Common myeloid progenitor, CD34-positive (primary cell): ENCODE measurements around the gene STAT2.

ENCODE experiments used
- CTCF ChIA-PET: fragments of 350-600 bp; sonication (Branson Sonifier 250); formaldehyde crosslinking; loops from one replicate; lab custom pipeline; 2021; ENCODE audit warnings: antibody characterized with exemption; lab: Charles Lee
- POLR2A ChIA-PET: fragments of 350-600 bp; sonication (Branson Sonifier 250); formaldehyde crosslinking; loops from one replicate; lab custom pipeline; 2021; ENCODE audit warnings: antibody characterized with exemption; lab: Charles Lee
- DNase-seq, 3 donors: peaks; one replicate each; pipeline versions ENCODE4 v3.0.0 to v3.0.0-alpha.2; 2013
- H3K27ac ChIP-seq, 2 experiments: 1 replicate in 1 of 2; 2 replicates in 1 of 2; pipeline ENCODE4 v1.7.0; 2013; ENCODE audit warnings: inconsistent platforms in 2 of 2, low read length in 2 of 2, mild to moderate bottlenecking in 2 of 2, low read depth in 1 of 2, moderate library complexity in 1 of 2; ENCODE audit not compliant: severe bottlenecking in 2 of 2, insufficient read depth in 1 of 2, poor library complexity in 1 of 2
- H3K27me3 ChIP-seq, 5 experiments: replicated peaks in 2 of 5; 1 replicate in 3 of 5; 2 replicates in 2 of 5; pipeline versions ENCODE4 v1.6.1 to v1.7.0; 2013; ENCODE audit warnings: low read length in 4 of 5, mild to moderate bottlenecking in 2 of 5, moderate library complexity in 2 of 5, inconsistent platforms in 1 of 5; ENCODE audit not compliant: insufficient read depth in 5 of 5, control insufficient read depth in 4 of 5
- H3K36me3 ChIP-seq, 4 experiments: 1 replicate in 2 of 4; 2 replicates in 2 of 4; pipeline versions ENCODE4 v1.6.1 to v1.7.0; 2013; ENCODE audit warnings: low read length in 3 of 4, control low read depth in 1 of 4, mild to moderate bottlenecking in 1 of 4; ENCODE audit not compliant: control insufficient read depth in 4 of 4, insufficient read depth in 4 of 4
- H3K4me1 ChIP-seq, 4 experiments: 1 replicate in 3 of 4; 2 replicates in 1 of 4; pipeline versions ENCODE4 v1.6.1 to v1.7.1; 2013; ENCODE audit warnings: low read length in 3 of 4, mild to moderate bottlenecking in 3 of 4, control low read depth in 1 of 4, inconsistent platforms in 1 of 4, moderate library complexity in 1 of 4; ENCODE audit not compliant: control insufficient read depth in 4 of 4, insufficient read depth in 4 of 4; ENCODE audit errors: control extremely low read depth in 1 of 4
- H3K4me3 ChIP-seq, 7 experiments: 1 replicate in 4 of 7; 2 replicates in 3 of 7; pipeline versions ENCODE4 v1.5.1 to v1.7.0; 2013; ENCODE audit warnings: mild to moderate bottlenecking in 7 of 7, low read length in 6 of 7, moderate library complexity in 6 of 7, inconsistent platforms in 2 of 7, low read depth in 2 of 7, control low read depth in 1 of 7; ENCODE audit not compliant: insufficient read depth in 4 of 7, control insufficient read depth in 1 of 7; ENCODE audit errors: extremely low read depth in 1 of 7
- H3K9me3 ChIP-seq, 5 experiments: 1 replicate in 4 of 5; 2 replicates in 1 of 5; pipeline versions ENCODE4 v1.6.1 to v1.7.1; 2013; ENCODE audit warnings: low read length in 4 of 5, mild to moderate bottlenecking in 2 of 5, inconsistent platforms in 1 of 5, low read depth in 1 of 5, moderate library complexity in 1 of 5; ENCODE audit not compliant: control insufficient read depth in 4 of 5, insufficient read depth in 2 of 5; ENCODE audit errors: control extremely low read depth in 1 of 5
- WGBS: methylation state at CpG from one replicate; pipeline ENCODE4 v1.1.5; 2013; ENCODE audit not compliant: insufficient coverage; 5-methylcytosine and 5-hydroxymethylcytosine counted together

STAT2 gene

GRCh38 chr12:56304276-56304675 is 55.6 kb downstream of the STAT2 start:
- Histone ChIP-seq H3K27ac (no peak overlapping the region), H3K4me3 (no peak overlapping the region), H3K27me3 (no peaks in the 10 kb centered on the region), H3K36me3 (peaks cover 11 to 37% (median 21%) of the 10 kb centered on the region in 4 experiments), H3K4me1 (peaks cover 2 to 16% (median 13%) of the 10 kb centered on the region in 4 experiments), H3K9me3 (no peaks in the 10 kb centered on the region)
- CTCF ChIA-PET = interaction anchor here (1.0 to 1.6 kb wide), 3 partner anchors 12 to 115 kb away, joined by 3 to 4 read pairs (median 3); partner anchors contain the start of genes CNPY2, PAN2 and SMARCC2
- 97% methylated on average over 3 of the region's 3 CpGs for WGBS
- DNase-seq = no peak
- POLR2A ChIA-PET = no interaction called here

- ChIA-PET CTCF (interaction anchor here (0.8 to 1.3 kb wide), 4 partner anchors 19 to 113 kb away, joined by 3 to 4 read pairs (median 3); no protein-coding TSS in a partner anchor), POLR2A (interaction anchor here (0.6 to 3.0 kb wide), 3 partner anchors 12 to 31 kb away, joined by 3 to 11 read pairs (median 3); partner anchors contain the start of gene CNPY2)
- peaks cover 12 to 31% (median 26%) of the 10 kb centered on the region in 4 experiments for H3K4me1 ChIP-seq
- H3K27ac ChIP-seq = peak overlapping the region; percentile 65 to 90
- H3K4me3 ChIP-seq = peak overlapping the region in 6 of 7 experiments; percentile 46 to 85 (median 76)
- WGBS = 66% methylated on average over 20 of the region's 21 CpGs
- DNase-seq = peak in 1 of 3 donors; percentile 30
- no peaks in the 10 kb centered on the region for H3K9me3 ChIP-seq
- H3K27me3 ChIP-seq = no peaks in the 10 kb centered on the region
- H3K36me3 ChIP-seq = peaks cover 5 to 33% (median 13%) of the 10 kb centered on the region in 4 experiments
Observed at GRCh38 chr12:56300644-56301464, 59.1 kb downstream of the STAT2 start.

GRCh38 chr12:56299853-56300643 is 59.9 kb downstream of the STAT2 start, which contains the start of gene CS:
TSS of gene CS (minus strand) at chr12:56300330. CDS start at chr12:56300201, 129 bp downstream.
- peak within 1 kb of the TSS; percentile 65 to 90 for H3K27ac ChIP-seq
- H3K9me3 ChIP-seq = no peaks in the 10 kb centered on the region
- POLR2A ChIA-PET = interaction anchor here (0.6 to 3.0 kb wide), 4 partner anchors 16 to 254 kb away, joined by 3 to 11 read pairs (median 4); partner anchors contain the start of genes CNPY2 and PAN2
- peak within 1 kb of the TSS; percentile 52 to 95 (median 85) for H3K4me3 ChIP-seq
- 0% methylated on average over 36 of the region's 63 CpGs for WGBS
- no peaks in the 10 kb centered on the region for H3K27me3 ChIP-seq
- H3K36me3 ChIP-seq = peaks cover 3 to 25% (median 9%) of the 10 kb centered on the region in 4 experiments
- H3K4me1 ChIP-seq = peaks cover 12 to 31% (median 26%) of the 10 kb centered on the region in 4 experiments
- peak; percentile 98 to 99 (median 99) for DNase-seq
- CTCF ChIA-PET = interaction anchor here (0.9 to 1.8 kb wide), 5 partner anchors 8 to 182 kb away, joined by 3 to 4 read pairs (median 4); partner anchors contain the start of gene ZC3H10

DNA sequence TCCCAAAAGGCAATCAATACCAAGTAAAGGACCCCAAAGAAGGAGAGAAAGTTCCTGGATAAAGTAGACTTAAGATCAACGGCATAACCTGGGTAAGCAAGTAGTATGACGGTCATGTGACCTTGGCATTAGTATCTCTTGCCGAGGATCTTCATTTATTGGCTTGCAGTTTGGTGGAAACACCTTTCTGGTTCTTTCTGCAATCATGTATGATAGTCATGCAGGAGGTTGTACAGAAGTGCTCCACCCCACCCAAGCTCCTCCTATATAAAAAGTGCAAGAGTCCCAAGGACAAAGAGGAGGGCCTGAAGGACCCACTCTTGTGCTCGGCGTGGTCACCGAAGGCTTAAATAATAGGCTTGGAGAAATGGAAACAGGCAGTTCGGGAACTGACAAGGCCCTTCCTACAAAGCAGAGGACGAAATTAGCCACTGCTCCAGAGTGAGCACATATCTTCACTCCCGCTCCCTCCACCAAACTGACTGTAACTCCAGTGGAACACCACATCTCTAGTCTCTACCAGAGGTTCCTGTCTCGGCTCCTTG is 60.5 kb downstream of the STAT2 start:
- DNase-seq = no peak
- peaks cover 2 to 25% (median 9%) of the 10 kb centered on the region in 4 experiments for H3K36me3 ChIP-seq
- H3K9me3 ChIP-seq = no peaks in the 10 kb centered on the region
- ChIA-PET POLR2A (interaction anchor here (0.6 to 3.0 kb wide), 3 partner anchors 17 to 254 kb away, joined by 3 to 11 read pairs (median 3); partner anchors contain the start of genes CNPY2 and PAN2), CTCF (interaction anchor here (0.9 to 3.1 kb wide), 8 partner anchors 9 to 181 kb away, joined by 3 to 11 read pairs (median 4); partner anchors contain the start of genes CNPY2 and ZC3H10)
- peaks cover 12 to 31% (median 26%) of the 10 kb centered on the region in 4 experiments for H3K4me1 ChIP-seq
- H3K27ac ChIP-seq = peak overlapping the region; percentile 65 to 90
- WGBS = 2% methylated on average over 9 of the region's 10 CpGs
- H3K27me3 ChIP-seq = no peaks in the 10 kb centered on the region
- H3K4me3 ChIP-seq = peak overlapping the region; percentile 52 to 95 (median 85)

GRCh38 chr12:56298828-56299227 is 61.1 kb downstream of the STAT2 start:
- Histone ChIP-seq H3K36me3 (peaks cover 0 to 26% (median 8%) of the 10 kb centered on the region in 4 experiments), H3K4me1 (peaks cover 12 to 31% (median 26%) of the 10 kb centered on the region in 4 experiments), H3K27me3 (no peaks in the 10 kb centered on the region), H3K4me3 (peak overlapping the region in 6 of 7 experiments; percentile 52 to 95 (median 85)), H3K27ac (peak overlapping the region in 1 of 2 experiments; percentile 90), H3K9me3 (no peaks in the 10 kb centered on the region)
- 90% methylated on average over 5 of the region's 5 CpGs for WGBS
- CTCF ChIA-PET = interaction anchor here (0.7 to 3.1 kb wide), 9 partner anchors 9 to 181 kb away, joined by 3 to 11 read pairs (median 4); partner anchors contain the start of genes CNPY2, COQ10A and ZC3H10
- POLR2A ChIA-PET = interaction anchor here (1.0 to 3.0 kb wide), 2 partner anchors 17 to 35 kb away, joined by 3 to 11 read pairs; partner anchors contain the start of genes CNPY2 and PAN2
- DNase-seq = no peak

DNA sequence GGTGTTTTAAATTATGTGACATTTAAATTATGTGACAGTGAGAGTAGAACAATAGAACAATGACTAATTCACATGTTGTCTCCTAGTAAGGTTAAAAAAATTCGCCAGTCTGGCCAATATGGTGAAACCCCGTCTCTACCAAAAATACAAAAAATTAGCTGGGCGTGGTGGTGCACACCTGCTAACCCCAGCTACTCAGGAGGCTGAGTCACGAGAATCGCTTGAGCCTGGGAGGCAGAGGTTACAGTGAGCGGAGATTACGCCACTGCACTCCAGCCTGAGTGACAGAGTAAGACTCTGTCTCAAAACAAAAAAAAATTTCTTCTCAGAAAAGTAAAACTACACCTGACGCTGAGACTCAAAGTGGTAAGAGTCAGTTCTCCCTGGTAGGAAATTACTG is 62.5 kb downstream of the STAT2 start:
- Histone ChIP-seq H3K4me3 (no peak overlapping the region), H3K4me1 (peaks cover 12 to 31% (median 26%) of the 10 kb centered on the region in 4 experiments), H3K36me3 (peaks cover 0 to 32% (median 9%) of the 10 kb centered on the region in 4 experiments), H3K9me3 (no peaks in the 10 kb centered on the region), H3K27ac (peak overlapping the region in 1 of 2 experiments; percentile 20), H3K27me3 (no peaks in the 10 kb centered on the region)
- 100% methylated on average over 7 of the region's 8 CpGs for WGBS
- no peak for DNase-seq
- CTCF ChIA-PET = interaction anchor here (1.0 to 3.1 kb wide), 10 partner anchors 10 to 167 kb away, joined by 3 to 11 read pairs (median 4); partner anchors contain the start of genes ANKRD52, CNPY2 and COQ10A
- POLR2A ChIA-PET = no interaction called here
